ENCODE measurements around the gene PASK.

Gene PASK

GRCh38 chr2:241179899-241180298, 30.6 kb upstream of the PASK start:
- no peak for DNase-seq (ENCODE audit: low spot score)

DNA sequence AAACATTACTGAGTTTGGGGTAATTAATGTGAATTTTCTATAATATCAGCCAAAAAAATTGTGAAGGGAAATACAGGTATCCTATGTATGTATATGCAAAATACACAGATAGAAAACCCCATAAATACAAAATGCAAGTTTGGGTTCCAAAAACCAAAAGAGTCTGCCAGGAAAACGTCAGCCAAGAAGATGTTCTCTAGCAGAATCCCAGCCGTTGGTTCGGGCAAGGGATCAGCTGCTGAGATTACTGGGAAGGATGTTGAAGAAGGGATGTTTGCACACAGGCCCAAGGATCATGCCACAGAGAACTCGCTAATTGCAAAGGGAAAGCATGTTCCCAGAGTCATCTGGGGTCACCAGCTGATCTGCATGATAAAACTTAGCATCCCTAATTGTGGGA, 29.7 kb upstream of the PASK start:
- DNase-seq (ENCODE audit: low spot score): no peak

GRCh38 chr2:241177526-241178334, 28.5 kb upstream of the PASK start:
- DNase-seq (ENCODE audit: low spot score): no peak

GRCh38 chr2:241173557-241173956, 24.3 kb upstream of the PASK start:
- no peak for DNase-seq (ENCODE audit: low spot score)

DNA sequence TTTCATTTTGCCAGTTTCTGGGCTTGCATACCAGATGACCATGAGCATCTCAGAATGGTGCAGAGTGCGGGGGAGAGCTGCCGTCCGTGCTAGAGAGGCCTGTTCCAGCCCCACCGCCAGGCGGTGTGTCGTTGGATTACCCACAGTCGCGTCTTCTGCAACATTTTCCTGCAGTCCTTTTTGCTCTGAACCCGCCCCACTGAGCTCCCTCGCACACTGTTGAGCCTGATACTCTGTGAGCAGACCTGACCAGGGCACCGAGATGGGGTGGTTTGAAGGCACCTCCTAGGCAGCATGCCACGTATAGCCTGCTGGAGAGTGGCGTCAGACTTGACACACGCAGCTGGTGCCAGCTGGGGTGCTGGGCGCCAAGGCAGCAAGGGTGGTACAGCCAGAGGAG, 19.1 kb upstream of the PASK start:
- DNase-seq (ENCODE audit: low spot score): no peak

DNA sequence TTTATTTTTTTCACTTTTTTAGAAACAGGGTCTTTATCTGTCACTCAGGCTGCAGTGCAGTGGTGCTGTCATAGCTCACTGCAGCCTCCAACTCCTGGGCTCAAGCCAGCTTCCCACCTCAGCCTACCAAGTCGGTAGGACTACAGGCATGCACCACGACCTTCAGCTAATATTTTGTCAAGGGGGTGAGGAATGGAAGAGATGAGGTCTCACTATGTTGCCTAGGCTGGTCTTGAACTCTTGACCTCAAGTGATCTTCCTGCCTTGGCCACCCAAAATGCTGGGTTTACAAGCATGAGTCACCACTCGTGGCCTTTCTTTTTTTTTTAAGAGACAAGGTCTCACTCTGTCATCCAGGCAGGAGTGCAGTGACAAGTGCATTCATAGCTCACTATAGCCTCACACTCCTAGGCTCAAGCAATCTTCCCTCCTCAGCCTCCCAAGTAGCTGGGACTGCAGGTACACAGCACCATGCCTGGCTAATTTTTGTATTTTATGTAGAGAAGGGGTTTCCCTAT, 14.4 kb upstream of the PASK start:
- DNase-seq (ENCODE audit: low spot score): no peak

- DNase-seq (ENCODE audit: low spot score): no peak
Observed at GRCh38 chr2:241161646-241162281, 12.5 kb upstream of the PASK start.

GRCh38 chr2:241160318-241160717, 11.0 kb upstream of the PASK start:
- no peak for DNase-seq (ENCODE audit: low spot score)

DNA sequence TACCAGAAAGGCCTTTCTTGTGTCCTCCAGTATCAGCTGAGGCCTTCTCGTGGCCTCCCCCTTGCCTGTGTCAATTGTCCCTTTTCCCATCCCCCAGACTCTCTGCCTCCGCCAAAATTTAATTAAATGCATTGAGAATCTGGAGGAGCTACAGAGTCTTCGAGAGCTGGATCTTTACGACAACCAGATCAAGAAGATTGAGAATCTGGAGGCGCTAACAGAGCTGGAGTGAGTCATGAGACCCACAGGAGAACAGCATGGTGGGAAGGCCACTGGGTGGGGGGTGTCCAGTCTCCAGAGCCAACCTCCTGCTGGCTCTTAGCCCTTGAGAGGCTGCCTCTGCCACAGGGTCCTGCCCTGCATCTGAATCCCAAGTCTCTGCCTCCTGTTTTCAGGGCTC, 9.8 kb upstream of the PASK start:
- DNase-seq (ENCODE audit: low spot score): no peak

DNA sequence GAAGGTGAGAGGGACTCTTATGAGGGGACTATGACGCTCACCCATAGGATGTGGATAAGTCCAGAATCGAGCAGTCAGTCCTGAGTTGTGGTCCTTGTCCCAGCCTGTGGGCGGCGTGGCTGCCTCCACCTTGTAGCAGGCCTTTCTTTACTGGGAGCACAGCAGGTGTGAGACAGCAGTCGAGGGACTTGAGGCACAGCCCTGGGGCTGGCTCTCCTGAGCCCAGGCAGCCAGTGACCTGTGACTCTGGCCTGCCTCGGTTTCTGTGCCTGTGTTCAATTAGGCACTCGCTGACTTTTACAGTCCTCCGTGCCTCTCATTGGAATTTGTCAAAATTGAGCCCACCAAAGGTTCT, 9.3 kb upstream of the PASK start:
- DNase-seq (ENCODE audit: low spot score): no peak

- no peak for DNase-seq (ENCODE audit: low spot score)
Observed at GRCh38 chr2:241157841-241158545, 8.7 kb upstream of the PASK start.

DNA sequence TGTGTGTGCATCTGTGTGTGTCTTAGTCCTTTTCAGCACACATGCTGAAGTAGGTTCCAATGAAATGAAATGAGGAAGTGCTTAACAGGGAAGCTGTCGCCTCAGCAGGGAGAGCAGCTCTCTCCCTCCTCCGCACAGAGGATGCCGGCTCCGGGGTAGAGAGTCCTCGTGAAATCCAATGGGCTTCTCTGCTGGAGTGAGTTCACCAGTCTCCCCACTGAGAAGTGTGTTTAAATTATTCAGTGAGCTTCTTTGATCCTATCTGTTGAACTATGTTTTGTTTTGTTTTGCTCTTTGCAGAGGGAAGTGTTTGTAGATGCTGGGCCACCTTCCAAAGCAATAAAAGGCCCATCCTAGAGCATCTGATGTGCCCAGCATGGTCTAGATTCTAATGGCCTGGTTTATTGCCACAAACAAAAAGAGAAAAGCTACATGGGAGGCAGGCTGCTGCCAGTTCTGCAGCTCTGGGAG, 7.7 kb upstream of the PASK start:
- DNase-seq (ENCODE audit: low spot score): no peak

GRCh38 chr2:241155936-241156335, 6.7 kb upstream of the PASK start:
- no peak for DNase-seq (ENCODE audit: low spot score)

DNA sequence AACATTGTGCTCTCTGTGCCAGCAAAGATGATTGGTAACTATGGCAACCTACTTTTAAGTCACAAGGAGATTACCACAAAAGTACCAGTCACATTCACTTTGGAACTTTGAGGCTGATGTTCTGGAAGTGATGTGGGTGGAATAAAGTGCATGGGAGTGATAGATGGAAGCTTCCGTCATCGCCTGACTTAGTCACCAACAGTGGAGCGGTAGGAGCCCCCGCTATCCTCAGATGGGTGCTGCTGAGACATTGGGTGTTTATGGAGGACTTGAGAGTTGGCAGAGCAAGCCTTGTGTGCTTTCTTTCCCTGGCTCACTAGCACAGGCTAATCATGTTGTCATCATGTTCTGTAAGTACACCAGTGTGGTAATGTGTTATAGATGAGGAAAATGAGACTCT, 5.6 kb upstream of the PASK start:
- DNase-seq (ENCODE audit: low spot score): no peak

DNA sequence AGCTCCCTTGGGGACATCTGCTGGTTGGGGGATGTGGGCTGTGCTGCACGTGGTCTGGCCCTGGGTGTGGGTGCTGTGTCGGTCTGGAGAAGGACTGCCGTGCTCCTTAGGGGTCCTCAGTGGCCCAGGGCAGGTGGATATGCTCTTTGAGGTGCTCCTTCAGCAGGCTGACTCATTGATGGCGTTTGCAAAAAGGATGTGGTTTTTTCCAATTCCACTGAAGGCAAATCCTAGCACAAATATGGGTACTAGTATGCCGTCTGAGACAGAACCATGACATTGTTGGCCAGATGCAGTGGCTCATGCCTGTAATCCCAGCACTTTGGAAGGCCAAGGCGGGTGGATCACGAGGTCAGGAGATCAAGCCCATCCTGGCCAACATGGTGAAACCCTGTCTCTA, 4.3 kb upstream of the PASK start:
- DNase-seq (ENCODE audit: low spot score): no peak

DNA sequence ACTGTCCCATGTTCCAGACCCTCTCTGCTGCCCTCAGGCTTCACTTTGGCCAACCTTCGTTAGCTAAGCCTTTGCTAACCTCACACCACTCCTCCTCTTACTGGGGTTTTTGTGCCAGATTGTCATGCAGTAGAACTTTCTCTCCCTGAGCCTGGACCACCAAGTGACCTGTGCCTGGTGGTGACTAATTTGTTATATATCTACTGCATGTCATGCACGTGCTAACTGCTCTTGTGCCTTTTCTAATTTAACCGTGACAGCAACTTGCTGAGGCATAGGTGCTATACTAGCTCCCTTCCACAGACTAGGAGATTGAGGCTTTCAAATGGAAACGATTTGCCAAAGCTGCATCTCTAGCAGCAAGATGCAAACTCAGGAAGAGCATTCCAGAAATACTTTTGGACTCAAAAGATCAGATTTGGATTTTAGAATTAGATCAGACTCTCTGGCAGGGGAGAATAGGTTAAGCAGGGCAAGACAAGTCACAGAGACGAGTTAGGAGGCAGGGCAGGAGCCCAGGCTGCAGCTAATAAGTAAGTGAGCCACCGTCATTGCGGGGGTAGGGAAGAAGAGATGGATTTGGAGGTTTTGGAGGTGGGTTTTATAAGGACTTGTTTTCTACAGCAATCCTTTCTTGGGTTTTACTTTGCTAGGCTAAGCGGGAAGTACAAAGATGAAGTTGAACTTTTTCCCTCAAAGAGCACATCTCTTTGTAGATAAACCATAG, 2.8 kb upstream of the PASK start:
- DNase-seq (ENCODE audit: low spot score): no peak

DNA sequence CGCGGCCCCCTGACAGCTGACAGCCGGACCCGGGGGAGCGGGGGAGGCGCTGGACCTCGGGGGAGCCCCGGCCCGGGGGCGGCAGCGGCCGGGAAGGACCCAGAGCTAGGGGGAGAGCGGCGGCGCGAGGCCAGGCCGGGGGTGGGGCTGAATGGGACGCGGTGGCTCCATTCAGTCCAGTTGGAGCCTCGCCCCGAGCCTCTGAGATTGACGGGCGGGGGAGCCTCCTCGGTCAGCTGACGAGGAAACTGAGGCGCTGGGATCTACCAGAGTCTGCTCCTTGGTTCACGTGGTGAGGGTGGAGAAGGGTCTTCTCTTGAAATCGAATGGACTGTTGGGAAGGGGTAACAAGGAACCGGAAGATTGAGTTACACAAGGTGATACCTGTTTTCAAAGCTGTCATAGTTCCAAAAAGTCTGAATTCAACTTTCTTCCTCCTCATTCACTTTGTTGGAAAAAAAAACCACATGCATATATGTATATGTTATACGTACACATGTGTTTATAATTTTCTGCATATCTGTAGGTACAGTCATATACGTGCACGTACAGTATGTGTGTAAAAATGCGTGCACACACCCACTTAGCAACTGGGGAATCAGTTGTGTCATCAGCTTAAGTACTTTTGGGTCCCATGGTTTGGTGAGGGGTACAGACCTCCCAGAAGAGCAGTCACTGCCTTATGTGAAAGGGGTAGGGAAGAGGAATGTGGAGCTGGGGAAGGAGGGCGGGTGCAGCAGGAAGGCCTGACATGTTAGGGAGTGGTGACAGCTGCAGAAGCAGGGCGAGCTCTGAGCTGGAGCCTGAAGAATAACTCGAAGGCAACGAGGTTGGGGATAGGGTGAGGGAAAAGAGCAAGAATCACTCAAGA, 1.6 kb upstream of the PASK start:
- no peak for DNase-seq (ENCODE audit: low spot score)

DNA sequence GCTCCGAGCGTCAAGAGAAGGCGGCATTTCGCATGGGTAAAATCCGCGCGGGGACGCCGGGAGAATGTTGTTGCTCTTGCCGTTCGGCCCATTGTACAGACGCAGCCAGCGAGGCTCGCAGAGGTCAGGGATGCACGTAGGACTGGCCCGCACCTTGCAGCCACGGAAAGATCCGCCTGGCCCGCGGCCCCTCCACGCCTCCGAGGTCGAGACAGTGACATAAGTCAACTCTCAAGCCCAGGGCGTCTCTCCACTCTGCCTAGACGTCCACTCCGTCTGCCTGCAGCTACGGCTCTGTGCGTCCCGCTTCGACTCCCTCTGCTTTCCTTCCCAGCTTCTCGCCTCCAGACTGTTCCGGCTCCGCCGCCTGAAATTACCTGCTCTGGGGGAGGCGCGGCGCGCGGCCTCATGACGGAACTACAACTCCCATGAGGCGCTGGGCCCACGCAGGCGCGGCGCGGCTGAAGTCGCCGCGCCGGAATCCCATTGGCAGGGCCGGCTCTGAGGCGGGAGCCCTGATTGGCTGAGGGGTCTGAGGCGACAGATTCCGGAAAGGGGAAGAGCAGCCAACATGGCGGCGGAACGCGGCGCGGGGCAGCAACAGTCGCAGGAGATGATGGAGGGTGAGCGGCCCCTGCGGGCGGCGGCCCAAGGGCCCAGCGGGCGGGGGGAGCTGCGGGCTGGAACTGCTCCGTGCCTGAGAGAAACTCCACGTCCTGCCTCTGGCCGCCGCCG, 820 bp upstream of the PASK start, which contains the start of gene PPP1R7:
Gene PPP1R7 (plus strand): TSS at position 543 of the 735 bp plus-strand sequence. CDS start 29 bp downstream, at position 572.
- peak; percentile 95 for DNase-seq (ENCODE audit: low spot score)

DNA sequence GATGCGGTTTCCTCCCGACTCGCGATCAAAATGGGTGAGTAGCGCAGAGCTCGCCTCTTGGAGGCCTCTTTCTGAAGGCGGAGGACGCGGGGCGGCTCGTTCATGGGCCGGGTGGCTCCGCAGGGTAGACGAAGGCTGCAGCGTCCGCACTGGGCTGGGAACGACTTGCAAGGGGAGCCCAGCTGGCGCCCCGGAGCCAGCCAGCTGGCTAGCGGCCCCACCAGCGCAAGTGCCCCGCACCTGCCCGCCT, 328 bp upstream of the PASK start:
- DNase-seq (ENCODE audit: low spot score): no peak

DNA sequence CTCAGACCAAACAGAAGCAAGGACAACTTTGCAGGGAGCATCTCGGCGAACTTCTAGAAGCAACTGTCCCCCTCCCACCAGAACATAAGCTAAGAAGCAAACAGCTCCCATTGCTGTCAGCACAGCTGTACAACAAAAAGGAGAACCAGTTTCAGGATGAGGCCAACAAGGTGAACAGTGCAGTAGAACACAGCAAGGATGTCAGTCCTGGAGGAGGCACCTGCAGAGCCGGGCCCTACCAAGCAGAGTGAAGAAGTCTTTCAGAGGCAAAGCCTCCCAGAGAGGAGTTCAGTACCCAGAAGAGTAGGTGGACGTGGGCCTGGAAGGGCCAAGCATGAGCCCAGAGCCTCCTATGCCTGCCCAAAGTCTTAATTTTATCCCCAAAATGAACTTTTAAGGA, 1.0 kb downstream of the PASK start:
- no peak for DNase-seq (ENCODE audit: low spot score)

DNA sequence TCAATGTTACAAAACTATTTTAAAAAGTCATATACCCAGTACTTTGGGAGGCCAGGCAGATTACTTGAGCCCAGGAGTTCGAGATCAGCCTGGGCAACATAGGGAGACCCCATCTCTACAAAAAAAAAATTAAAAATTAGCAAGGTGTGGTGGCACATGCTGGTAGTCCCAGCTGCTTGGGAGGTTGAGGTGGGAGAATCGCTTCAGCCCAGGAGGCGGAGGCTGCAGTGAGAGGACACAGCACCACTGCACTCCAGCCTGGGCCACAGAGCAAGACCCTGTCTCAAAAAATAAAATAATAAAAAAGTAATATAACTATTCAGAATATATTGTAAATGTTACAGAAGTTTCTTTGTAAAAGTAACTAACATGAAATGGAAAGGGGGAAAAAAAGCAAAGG, 1.9 kb downstream of the PASK start:
- DNase-seq (ENCODE audit: low spot score): no peak

All from COLO829 (cell line).